Fibroblast of the aortic adventitia (primary cell): ENCODE data around the gene BMPR1A. TPM values are rescaled to one million over a fixed set of nuclear protein-coding genes. Genes with fewer than 3 reads are reported as not detected.

ENCODE experiments used
- DNase-seq: peaks from one replicate; pipeline ENCODE4 v3.0.0-alpha.2; 2010; ENCODE audit warnings: low read depth
- H3K4me3 ChIP-seq: 2 replicates; pipeline ENCODE4 v1.5.1; 2011; ENCODE audit warnings: low read depth, mild to moderate bottlenecking, control low read depth, low read length, moderate library complexity
- CTCF ChIP-seq: IDR thresholded peaks from 2 replicates; pipeline ENCODE4 v1.5.1; 2011; ENCODE audit warnings: mild to moderate bottlenecking, low read length, control low read depth, inconsistent platforms; ENCODE audit not compliant: insufficient read depth
- total RNA-seq: library from RNA; depleted of rRNA; stranded (reverse); fragments of >200 nt; gene quantifications from 2 replicates; pipeline ENCODE4 v1.2.3, GENCODE V29; 2012; ENCODE audit warnings: low replicate concordance

The BMPR1A gene
- total RNA-seq, 1 donor = 74.7 TPM

- no peak overlapping the region for H3K4me3 ChIP-seq
- DNase-seq = no peak
- no peak for TF ChIP-seq CTCF
These were observed 184.3 kb downstream of the BMPR1A start for GRCh38 chr10:86940677-86941076.

GRCh38 chr10:86941426-86941825 lies 185.0 kb downstream of the BMPR1A start:
- no peak overlapping the region for H3K4me3 ChIP-seq
- no peak for DNase-seq
- TF ChIP-seq CTCF = no peak

GRCh38 chr10:86941991-86942421 lies 185.6 kb downstream of the BMPR1A start:
- no peak for DNase-seq
- H3K4me3 ChIP-seq = no peak overlapping the region
- no peak for TF ChIP-seq CTCF

- no peak for TF ChIP-seq CTCF
- no peak overlapping the region for H3K4me3 ChIP-seq
- DNase-seq = no peak
These were observed 186.3 kb downstream of the BMPR1A start for GRCh38 chr10:86942441-86943315.

- DNase-seq = no peak
These were observed 187.1 kb downstream of the BMPR1A start for GRCh38 chr10:86943316-86944030.

GRCh38 chr10:86944031-86944419 lies 187.6 kb downstream of the BMPR1A start:
- no peak for DNase-seq
- H3K4me3 ChIP-seq = no peak overlapping the region
- TF ChIP-seq CTCF = no peak

More at GRCh38 chr10:86943316-86944030, 187.1 kb downstream of the BMPR1A start:
- no peak overlapping the region for H3K4me3 ChIP-seq
- no peak for TF ChIP-seq CTCF
